Smooth muscle cell (in vitro differentiated cells): ENCODE data around the gene GRIP1. TPM values are rescaled to one million over a fixed set of nuclear protein-coding genes. Genes with fewer than 3 reads are reported as not detected.

Experiments used
- DNase-seq: peaks from one replicate; lab custom pipeline; 2025; ENCODE audit not compliant: unreplicated experiment; lab: John Stamatoyannopoulos, UW
- H2AFZ ChIP-seq: fragments of 200-600 bp; sonication (generic); 2 replicates; pipeline ENCODE4 v1.6.0; 2016; ENCODE audit warnings: antibody characterized with exemption, low read depth, mild to moderate bottlenecking
- H3F3A ChIP-seq: fragments of 200-600 bp; sonication (generic); 2 replicates; pipeline ENCODE4 v1.6.0; 2017; ENCODE audit warnings: antibody characterized with exemption, low read depth
- H3K27ac ChIP-seq: fragments of 200-600 bp; sonication (generic); 2 replicates; pipeline ENCODE4 v1.5.1; 2016; ENCODE audit warnings: low read depth, mild to moderate bottlenecking
- H3K27me3 ChIP-seq: fragments of 200-600 bp; sonication (generic); 2 replicates; pipeline ENCODE4 v1.6.1; 2016; ENCODE audit warnings: low read depth, mild to moderate bottlenecking
- H3K36me3 ChIP-seq: fragments of 200-600 bp; sonication (generic); 2 replicates; pipeline ENCODE4 v1.5.1; 2016; ENCODE audit warnings: low read depth
- H3K4me1 ChIP-seq: fragments of 200-600 bp; sonication (generic); 2 replicates; pipeline ENCODE4 v1.5.1; 2016; ENCODE audit warnings: low read depth
- H3K4me2 ChIP-seq: fragments of 200-600 bp; sonication (generic); 2 replicates; pipeline ENCODE4 v1.6.0; 2016; ENCODE audit warnings: mild to moderate bottlenecking
- H3K4me3 ChIP-seq: fragments of 200-600 bp; sonication (generic); 2 replicates; pipeline ENCODE4 v1.5.1; 2016; ENCODE audit warnings: mild to moderate bottlenecking
- H3K79me2 ChIP-seq: fragments of 200-600 bp; sonication (generic); 2 replicates; pipeline ENCODE4 v1.6.0; 2016; ENCODE audit warnings: low read depth, mild to moderate bottlenecking
- H3K9ac ChIP-seq: fragments of 200-600 bp; sonication (generic); 2 replicates; pipeline ENCODE4 v1.6.0; 2016; ENCODE audit warnings: low read depth
- H3K9me3 ChIP-seq: fragments of 200-600 bp; sonication (generic); replicated peaks from 2 replicates; pipeline ENCODE4 v1.5.1; 2016; ENCODE audit warnings: low read depth
- H4K20me1 ChIP-seq: fragments of 200-600 bp; sonication (generic); 2 replicates; pipeline ENCODE4 v1.6.0; 2016; ENCODE audit warnings: low read depth
- WGBS: methylation state at CpG from one replicate; pipeline ENCODE4 v1.1.7; 2016; ENCODE audit warnings: low lambda C conversion rate; 5-methylcytosine and 5-hydroxymethylcytosine counted together
- polyA plus RNA-seq: library from polyadenylated mRNA; unstranded; fragments of >200 nt; fragmentation: Nextera tagmentation; extraction: Ambion mirVana; gene quantifications from 2 replicates; pipeline ENCODE4 v1.2.1, GENCODE V29; 2016
- total RNA-seq: library from RNA; depleted of rRNA; stranded (reverse); fragments of >200 nt; gene quantifications from 2 replicates; pipeline ENCODE4 v1.2.3, GENCODE V29; 2014
- TF ChIP-seq, protein P1 (sequence below): fragments of 200-600 bp; sonication (generic); IDR thresholded peaks from 2 replicates; pipeline ENCODE4 v1.5.1; 2017; ENCODE audit warnings: borderline replicate concordance, mild to moderate bottlenecking, antibody characterized with exemption; ENCODE audit not compliant: insufficient read depth, poor library complexity, severe bottlenecking

The GRIP1 gene
- total and polyA plus RNA-seq, 2 experiments from 2014 or later: 4.0 to 5.9 TPM

DNA sequence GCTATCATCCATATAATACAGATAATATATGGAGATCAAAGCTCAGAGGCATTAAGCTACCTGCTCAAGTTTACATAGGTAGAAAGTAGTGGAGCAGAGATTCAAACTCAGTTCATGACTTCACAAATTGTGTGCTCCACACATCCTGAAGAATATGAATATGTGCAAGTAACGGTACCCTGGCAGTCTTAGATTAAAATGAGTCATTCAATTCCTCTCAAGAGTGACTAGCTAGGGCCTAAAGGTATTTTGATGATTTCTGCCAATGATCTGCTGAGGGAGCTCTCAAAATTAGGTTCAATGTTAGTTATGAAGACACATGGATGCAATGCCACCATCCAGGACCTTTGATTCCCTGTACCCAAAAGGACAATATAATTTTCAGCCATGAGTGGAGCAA, 58.9 kb downstream of the GRIP1 start:
- 60% methylated on average over 1 of the region's 1 CpG for whole genome bisulfite sequencing
- Histone ChIP-seq H3K4me2 (peak overlapping the region; percentile 40), H3K4me3 (no peak overlapping the region), H3K27ac (no peak overlapping the region), H3K27me3 (no peaks in the 10 kb centered on the region), H4K20me1 (no peaks in the 10 kb centered on the region), H3K79me2 (no peaks in the 10 kb centered on the region), H3K9me3 (no peaks in the 10 kb centered on the region), H2AFZ (no peak overlapping the region), H3K9ac (no peak overlapping the region), H3K4me1 (peaks cover 13% of the 10 kb centered on the region), H3F3A (no peaks in the 10 kb centered on the region), H3K36me3 (no peaks in the 10 kb centered on the region)
- TF ChIP-seq, protein P1, sequence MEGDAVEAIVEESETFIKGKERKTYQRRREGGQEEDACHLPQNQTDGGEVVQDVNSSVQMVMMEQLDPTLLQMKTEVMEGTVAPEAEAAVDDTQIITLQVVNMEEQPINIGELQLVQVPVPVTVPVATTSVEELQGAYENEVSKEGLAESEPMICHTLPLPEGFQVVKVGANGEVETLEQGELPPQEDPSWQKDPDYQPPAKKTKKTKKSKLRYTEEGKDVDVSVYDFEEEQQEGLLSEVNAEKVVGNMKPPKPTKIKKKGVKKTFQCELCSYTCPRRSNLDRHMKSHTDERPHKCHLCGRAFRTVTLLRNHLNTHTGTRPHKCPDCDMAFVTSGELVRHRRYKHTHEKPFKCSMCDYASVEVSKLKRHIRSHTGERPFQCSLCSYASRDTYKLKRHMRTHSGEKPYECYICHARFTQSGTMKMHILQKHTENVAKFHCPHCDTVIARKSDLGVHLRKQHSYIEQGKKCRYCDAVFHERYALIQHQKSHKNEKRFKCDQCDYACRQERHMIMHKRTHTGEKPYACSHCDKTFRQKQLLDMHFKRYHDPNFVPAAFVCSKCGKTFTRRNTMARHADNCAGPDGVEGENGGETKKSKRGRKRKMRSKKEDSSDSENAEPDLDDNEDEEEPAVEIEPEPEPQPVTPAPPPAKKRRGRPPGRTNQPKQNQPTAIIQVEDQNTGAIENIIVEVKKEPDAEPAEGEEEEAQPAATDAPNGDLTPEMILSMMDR: no peak
- no peak for DNase-seq

- Histone ChIP-seq H3F3A (no peaks in the 10 kb centered on the region), H3K79me2 (no peaks in the 10 kb centered on the region), H4K20me1 (no peaks in the 10 kb centered on the region), H3K36me3 (no peaks in the 10 kb centered on the region), H3K27me3 (no peaks in the 10 kb centered on the region), H3K4me1 (peaks cover 13% of the 10 kb centered on the region), H3K27ac (no peak overlapping the region), H2AFZ (no peak overlapping the region), H3K9me3 (no peaks in the 10 kb centered on the region), H3K4me3 (no peak overlapping the region), H3K9ac (no peak overlapping the region), H3K4me2 (no peak overlapping the region)
- WGBS: 82% methylated on average over 3 of the region's 3 CpGs
- DNase-seq: no peak
- TF ChIP-seq, protein P1: no peak
Observed at GRCh38 chr12:66617991-66618390, 60.9 kb downstream of the GRIP1 start.

GRCh38 chr12:66612090-66612775, 66.6 kb downstream of the GRIP1 start:
- no peak overlapping the region for H3K27ac ChIP-seq
- TF ChIP-seq, protein P1: no peak

GRCh38 chr12:66607147-66607546, 71.7 kb downstream of the GRIP1 start:
- no peaks in the 10 kb centered on the region for H3K27me3 ChIP-seq
- no peak for DNase-seq
- no peaks in the 10 kb centered on the region for H4K20me1 ChIP-seq
- TF ChIP-seq, protein P1: no peak
- no peak overlapping the region for H3K4me3 ChIP-seq
- H3K36me3 ChIP-seq: no peaks in the 10 kb centered on the region
- no peak overlapping the region for H2AFZ ChIP-seq
- no peaks in the 10 kb centered on the region for H3K79me2 ChIP-seq
- H3K9ac ChIP-seq: no peak overlapping the region
- H3K27ac ChIP-seq: no peak overlapping the region
- H3F3A ChIP-seq: no peaks in the 10 kb centered on the region
- no peaks in the 10 kb centered on the region for H3K9me3 ChIP-seq
- H3K4me1 ChIP-seq: no peaks in the 10 kb centered on the region
- H3K4me2 ChIP-seq: no peak overlapping the region

More at GRCh38 chr12:66612090-66612775, 66.6 kb downstream of the GRIP1 start:
- DNase-seq: no peak
- H4K20me1 ChIP-seq: no peaks in the 10 kb centered on the region
- peaks cover 5% of the 10 kb centered on the region for H3K4me1 ChIP-seq
- H3K36me3 ChIP-seq: no peaks in the 10 kb centered on the region
- H3K27me3 ChIP-seq: no peaks in the 10 kb centered on the region
- H3K4me3 ChIP-seq: no peak overlapping the region
- no peak overlapping the region for H3K4me2 ChIP-seq
- no peak overlapping the region for H3K9ac ChIP-seq
- H2AFZ ChIP-seq: no peak overlapping the region
- H3K79me2 ChIP-seq: no peaks in the 10 kb centered on the region
- H3F3A ChIP-seq: no peaks in the 10 kb centered on the region
- H3K9me3 ChIP-seq: no peaks in the 10 kb centered on the region
